ENCODE data around the gene ZNF234.
"Not testable (repeated sequence)": the region's sequence is repeated elsewhere in the genome, so short reads cannot be mapped to it uniquely, and the experiment has no call there.

Gene ZNF234

DNA sequence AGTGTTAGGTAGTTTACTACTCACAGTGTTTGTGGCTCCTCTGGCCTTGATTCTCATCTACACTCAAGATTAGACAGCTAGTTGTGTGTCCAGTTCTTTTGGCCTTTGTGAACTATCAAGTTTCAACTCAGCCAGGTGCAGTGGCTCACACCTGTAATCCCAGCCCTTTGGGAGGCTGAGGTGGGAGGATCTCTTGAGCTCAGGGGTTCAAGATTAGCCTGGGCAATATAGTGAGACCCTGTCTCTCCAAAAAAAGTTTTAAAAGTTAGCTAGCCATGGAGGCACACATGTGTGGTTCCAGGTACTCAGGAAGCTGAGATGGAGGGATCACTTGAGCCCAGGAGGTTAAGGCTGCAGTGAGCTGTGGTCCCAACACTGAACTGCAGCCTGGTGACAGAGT is 39.6 kb downstream of the ZNF234 start:
- no peak for DNase-seq (ENCODE audit: low read depth in 1 of 2, low spot score in 1 of 2)

DNA sequence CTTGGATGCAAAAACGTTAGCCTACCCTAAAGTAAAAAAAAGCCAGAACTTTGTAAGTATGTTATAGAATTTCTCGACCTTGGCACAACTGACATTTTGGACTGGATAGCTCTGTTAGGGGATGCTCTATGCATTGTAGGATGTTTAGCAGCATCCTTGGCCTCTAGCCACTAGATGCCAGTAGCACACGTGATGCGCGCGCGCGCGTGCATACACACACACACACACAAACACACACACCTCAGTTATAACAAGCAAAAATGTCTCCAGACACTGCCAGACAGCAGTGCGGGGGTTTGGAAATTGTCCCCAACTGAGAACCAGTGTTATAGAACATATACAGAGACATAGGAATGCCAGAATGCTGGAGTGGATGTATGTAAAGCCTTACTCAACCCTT is 40.8 kb downstream of the ZNF234 start:
- no peak for DNase-seq (ENCODE audit: low read depth in 1 of 2, low spot score in 1 of 2)

DNA sequence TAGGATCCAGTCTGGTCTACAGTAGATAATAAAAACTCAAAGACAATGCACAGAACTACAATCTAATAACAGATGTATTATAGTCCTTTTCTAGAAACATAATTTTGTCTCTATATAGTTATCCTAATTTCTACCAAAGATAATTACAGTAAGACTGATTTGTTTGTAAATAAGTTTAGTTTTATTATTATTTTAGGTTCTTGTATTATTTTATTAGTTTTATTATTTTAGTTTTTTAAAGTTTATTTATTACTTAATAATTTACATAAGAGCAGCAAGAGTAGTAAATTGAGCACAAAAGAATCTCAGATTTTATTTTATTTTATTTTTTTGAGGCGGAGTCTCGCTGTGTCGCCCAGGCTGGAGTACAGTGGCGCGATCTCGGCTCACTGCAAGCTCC is 48.7 kb downstream of the ZNF234 start:
- no peak for DNase-seq (ENCODE audit: low read depth in 1 of 2, low spot score in 1 of 2)

DNA sequence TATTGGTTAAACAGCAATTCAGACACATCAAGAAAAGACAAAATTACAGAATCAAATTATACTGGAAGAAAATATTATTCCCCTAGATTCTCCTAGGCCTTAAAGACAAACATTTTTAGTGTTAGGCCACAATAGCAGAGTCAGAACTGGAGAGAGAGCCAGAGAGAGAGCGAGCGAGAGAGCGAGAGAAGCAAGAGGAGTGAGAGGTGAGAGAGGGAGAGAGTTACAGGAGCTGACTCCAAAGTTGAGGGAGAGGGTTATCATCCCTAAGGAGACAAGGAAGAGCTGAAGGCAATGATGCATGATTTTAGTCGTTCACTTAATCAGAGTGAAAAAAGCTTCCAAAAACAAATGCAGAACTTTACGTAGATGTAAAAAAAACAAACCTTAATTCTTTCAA is 50.8 kb downstream of the ZNF234 start:
- DNase-seq (ENCODE audit: low read depth in 1 of 2, low spot score in 1 of 2), result no peak

DNA sequence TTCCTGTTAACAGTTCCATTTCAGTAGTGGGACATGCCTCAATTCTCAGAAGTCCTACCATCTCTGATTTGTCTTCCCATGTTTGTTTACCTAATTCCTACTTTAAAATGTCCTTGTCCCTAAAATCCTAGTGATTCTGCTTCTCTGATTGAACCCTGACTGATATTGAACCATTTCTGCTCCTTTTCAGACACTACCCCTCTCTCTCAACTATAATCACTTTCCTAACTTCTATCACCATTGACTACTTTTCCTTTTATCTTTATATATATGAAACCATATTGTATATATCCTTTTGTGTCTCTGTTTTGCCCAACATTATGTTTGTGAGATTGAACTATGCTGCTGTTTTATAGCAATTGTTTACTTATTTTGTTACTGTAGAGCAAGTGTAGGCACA is 55.4 kb downstream of the ZNF234 start:
- DNase-seq (ENCODE audit: low read depth in 1 of 2, low spot score in 1 of 2), result no peak

DNA sequence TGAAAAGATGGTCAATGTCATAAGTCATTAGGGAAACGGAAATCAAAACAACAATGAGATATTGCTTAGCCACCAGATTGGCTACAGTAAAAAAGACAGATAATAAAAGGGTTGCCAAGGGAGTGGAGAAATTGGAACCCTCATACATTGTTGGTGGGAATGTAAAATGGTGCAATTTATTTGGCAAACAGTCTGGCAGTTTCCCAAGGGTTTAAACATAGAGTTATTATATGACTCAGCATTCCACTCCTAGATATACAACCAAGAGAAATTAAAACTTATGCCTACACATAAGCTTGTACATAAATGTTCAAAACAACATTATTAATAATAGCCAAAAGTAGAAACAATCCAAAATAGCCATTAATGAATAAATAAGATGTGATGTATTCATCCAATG is 61.1 kb downstream of the ZNF234 start:
- no peak for DNase-seq (ENCODE audit: low read depth in 1 of 2, low spot score in 1 of 2)

DNA sequence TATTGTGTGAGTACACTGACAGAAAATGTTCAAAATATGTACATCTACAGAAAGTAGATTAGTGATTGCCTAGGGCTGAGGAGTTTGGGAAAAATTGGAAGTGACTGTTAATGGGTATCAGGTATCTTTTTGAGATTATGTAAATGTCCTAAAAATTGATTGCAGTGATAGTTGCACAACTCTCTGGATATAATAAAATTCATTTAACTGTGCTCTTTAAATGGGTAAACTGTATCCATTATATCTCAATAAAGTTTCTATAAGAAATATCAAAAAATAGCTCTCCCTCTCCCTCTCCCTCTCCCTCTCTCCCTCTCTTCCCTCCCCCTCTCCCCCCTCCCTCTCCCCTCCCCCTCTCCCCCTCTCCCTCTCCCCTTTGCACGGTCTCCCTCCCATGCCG is 61.6 kb downstream of the ZNF234 start:
- DNase-seq (ENCODE audit: low read depth in 1 of 2, low spot score in 1 of 2), result no peak

DNA sequence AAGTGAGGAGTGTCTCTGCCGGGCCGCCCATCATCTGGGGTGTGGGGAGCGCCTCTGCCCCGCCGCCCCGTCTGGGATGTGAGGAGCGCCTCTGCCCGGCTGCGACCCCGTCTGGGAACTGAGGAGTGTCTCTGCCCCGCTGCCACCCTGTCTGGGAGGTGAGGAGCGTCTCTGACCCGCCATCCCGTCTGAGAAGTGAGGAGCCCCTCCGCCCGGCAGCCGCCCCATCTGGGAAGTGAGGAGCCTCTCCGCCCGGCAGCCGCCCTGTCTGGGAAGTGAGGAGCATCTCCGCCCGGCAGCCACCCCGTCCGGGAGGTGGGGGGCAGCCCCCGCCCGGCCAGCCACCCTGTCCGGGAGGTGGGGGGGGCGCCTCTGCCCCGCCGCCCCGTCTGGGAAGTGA is 62.5 kb downstream of the ZNF234 start:
- not testable (repeated sequence) for DNase-seq (ENCODE audit: low read depth in 1 of 2, low spot score in 1 of 2)

DNA sequence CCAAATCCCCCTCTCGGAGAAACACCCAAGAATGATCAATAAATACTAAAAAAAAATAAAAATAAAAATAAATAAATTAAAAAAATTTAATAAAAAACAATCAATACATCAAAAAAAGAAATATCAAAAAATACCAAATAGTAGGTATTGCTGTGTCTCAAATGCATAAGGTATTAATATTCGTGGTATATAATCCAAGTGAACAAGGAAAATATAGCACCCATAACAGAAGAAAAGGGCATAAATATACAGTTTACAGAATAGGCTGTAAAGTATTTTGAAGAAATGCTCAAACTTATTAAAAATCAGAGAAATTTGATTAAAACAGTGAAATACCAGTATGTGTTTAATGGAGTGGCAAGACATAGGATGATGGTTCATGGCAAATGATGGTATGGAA is 63.4 kb downstream of the ZNF234 start:
- no peak for DNase-seq (ENCODE audit: low read depth in 1 of 2, low spot score in 1 of 2)

DNA sequence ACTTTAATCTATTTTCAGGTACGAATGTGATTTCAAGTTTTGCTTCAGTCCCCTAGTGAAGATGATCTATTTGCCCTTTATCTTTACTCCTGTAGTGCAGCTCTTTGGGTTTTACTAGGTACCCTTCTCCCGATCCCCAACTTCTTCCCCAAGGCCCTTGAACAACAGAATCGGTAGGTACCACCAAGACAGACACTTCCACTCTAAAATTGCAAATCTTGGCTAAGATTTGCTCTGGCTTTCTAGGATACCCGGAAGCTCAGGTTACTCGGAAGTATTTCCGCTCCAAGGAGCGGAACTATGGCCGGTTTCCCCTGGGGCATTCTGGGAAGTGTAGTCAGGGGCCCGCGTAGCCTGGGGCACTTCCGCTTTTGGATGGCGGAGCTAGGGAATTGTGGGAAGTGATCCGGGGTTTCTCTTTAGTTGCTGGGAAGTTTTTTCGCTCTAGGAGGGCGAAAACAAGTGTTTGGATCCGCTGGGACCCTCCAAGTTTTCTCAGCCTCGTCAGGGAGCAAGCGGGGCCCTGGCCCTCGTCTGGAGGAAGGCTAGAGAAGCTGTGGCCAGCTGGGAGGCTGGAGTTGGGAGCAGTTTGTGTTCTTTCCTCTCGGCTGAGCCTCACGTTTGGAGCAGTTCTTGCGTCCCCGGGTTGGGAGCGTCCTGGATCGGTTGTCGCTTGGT is 65.9 kb downstream of the ZNF234 start:
- peak; percentile 51 to 81 for DNase-seq (ENCODE audit: low read depth in 1 of 2, low spot score in 1 of 2)

All from activated CD4-positive, alpha-beta T cell treated with anti-CD3 and anti-CD28 coated beads, Interleukin-2, amount 50 U/mL, for 24 hours (primary cell).